ENCODE results near the gene SLC2A4RG. TPM values are rescaled to one million over a fixed set of nuclear protein-coding genes. Genes with fewer than 3 reads are reported as not detected.

Gene SLC2A4RG
- total RNA-seq, 3 donors from 2014 or later: 44.9 to 65.0 (median 50.6) TPM

- no peak overlapping the region for H3K4me3 ChIP-seq
- no peaks in the 10 kb centered on the region for H3K36me3 ChIP-seq (ENCODE audit: low read depth)
- DNase-seq (peak in 2 of 3 donors; percentile 57 to 67), ATAC-seq (peak; percentile 11)
- TF ChIP-seq, protein P1, sequence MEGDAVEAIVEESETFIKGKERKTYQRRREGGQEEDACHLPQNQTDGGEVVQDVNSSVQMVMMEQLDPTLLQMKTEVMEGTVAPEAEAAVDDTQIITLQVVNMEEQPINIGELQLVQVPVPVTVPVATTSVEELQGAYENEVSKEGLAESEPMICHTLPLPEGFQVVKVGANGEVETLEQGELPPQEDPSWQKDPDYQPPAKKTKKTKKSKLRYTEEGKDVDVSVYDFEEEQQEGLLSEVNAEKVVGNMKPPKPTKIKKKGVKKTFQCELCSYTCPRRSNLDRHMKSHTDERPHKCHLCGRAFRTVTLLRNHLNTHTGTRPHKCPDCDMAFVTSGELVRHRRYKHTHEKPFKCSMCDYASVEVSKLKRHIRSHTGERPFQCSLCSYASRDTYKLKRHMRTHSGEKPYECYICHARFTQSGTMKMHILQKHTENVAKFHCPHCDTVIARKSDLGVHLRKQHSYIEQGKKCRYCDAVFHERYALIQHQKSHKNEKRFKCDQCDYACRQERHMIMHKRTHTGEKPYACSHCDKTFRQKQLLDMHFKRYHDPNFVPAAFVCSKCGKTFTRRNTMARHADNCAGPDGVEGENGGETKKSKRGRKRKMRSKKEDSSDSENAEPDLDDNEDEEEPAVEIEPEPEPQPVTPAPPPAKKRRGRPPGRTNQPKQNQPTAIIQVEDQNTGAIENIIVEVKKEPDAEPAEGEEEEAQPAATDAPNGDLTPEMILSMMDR (IDR thresholded peaks at IDR 0.05): no peak
- no peaks in the 10 kb centered on the region for H3K9me3 ChIP-seq
- peaks cover 53% of the 10 kb centered on the region for H3K4me1 ChIP-seq (ENCODE audit: low read depth)
- intact Hi-C loops (cut with DNase I, micrococcal nuclease): no loop called here
These were observed 47.0 kb upstream of the SLC2A4RG start for GRCh38 chr20:63692436-63693082.

DNA sequence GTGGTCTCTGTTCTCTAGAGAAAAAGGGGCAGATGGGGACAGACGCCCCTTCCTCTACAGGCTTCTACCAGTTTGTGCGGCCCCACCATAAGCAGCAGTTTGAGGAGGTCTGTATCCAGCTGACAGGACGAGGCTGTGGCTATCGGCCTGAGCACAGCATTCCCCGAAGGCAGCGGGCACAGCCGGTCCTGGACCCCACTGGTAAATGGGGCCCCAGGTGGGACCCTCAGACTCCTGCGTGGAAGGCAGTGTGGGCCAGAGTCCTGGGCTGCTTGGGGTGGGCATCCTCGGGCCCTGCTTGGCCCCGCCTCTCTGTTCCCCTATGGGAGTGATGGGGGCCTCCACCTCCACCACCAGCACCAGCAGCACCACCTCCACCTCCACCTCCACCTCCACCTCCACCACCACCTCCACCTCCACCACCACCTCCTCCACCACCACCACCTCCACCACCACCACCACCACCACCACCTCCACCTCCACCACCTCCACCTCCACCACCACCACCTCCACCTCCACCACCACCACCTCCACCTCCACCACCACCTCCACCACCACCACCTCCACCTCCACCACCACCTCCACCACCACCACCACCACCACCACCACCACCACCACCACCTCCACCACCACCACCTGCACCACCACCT, 46.4 kb upstream of the SLC2A4RG start:
- intact Hi-C loops (cut with DNase I, micrococcal nuclease): no loop called here
- H3K9me3 ChIP-seq: no peaks in the 10 kb centered on the region
- TF ChIP-seq, protein P1 (IDR thresholded peaks at IDR 0.05): no peak
- H3K4me1 ChIP-seq (ENCODE audit: low read depth): peaks cover 57% of the 10 kb centered on the region
- no peak overlapping the region for H3K4me3 ChIP-seq
- ATAC-seq: no peak
- DNase-seq: peak in 1 of 3 donors; percentile 49
- no peaks in the 10 kb centered on the region for H3K36me3 ChIP-seq (ENCODE audit: low read depth)

DNA sequence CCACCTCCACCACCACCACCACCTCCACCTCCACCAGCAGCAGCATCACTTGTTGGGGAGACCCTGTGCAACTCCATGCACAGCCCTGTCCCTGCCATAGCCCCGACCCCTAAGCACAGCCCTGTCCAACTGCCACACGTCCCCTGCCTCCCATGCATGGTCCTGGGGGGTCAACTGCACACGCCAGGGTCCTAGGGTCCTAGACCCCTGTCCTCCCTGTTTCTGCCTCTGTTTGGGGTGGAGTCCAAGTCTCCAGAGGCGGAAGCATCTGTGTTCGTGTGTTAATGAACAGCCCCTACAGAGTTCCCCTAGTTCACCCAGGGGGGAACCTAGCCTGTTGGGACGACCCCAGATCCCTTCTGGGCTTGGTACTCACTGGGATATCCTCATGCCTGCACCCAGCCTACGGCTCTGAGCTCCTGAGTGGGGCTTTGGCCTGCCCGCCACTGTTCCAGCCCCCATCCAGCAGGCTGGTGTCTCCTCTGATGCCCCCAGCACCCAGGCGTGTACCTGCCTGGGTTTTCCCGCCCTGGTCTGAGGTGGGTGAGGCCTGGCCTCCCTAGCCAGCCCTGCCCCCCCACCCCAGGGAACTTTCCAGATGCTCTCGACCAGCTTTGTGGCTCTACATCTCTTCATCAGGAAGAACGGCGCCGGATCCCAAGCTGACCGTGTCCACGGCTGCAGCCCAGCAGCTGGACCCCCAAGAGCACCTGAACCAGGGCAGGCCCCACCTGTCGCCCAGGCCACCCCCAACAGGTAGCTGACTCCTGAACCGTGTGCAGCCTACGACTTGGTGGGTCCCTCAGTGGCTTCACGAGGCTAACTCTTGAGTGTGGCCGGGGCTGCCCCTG, 45.6 kb upstream of the SLC2A4RG start:
- Histone ChIP-seq H3K9me3 (no peaks in the 10 kb centered on the region), H3K4me1 (ENCODE audit: low read depth) (peaks cover 63% of the 10 kb centered on the region), H3K4me3 (no peak overlapping the region), H3K36me3 (ENCODE audit: low read depth) (no peaks in the 10 kb centered on the region)
- intact Hi-C loops (cut with DNase I, micrococcal nuclease): no loop called here
- TF ChIP-seq, protein P1 (IDR thresholded peaks at IDR 0.05): no peak
- DNase-seq (peak in 1 of 3 donors; percentile 40), ATAC-seq (no peak)

- ATAC-seq: no peak
- TF ChIP-seq, protein P1 (IDR thresholded peaks at IDR 0.05): no peak
- no peaks in the 10 kb centered on the region for H3K9me3 ChIP-seq
- H3K4me1 ChIP-seq (ENCODE audit: low read depth): peaks cover 61% of the 10 kb centered on the region
- H3K4me3 ChIP-seq: no peak overlapping the region
- H3K36me3 ChIP-seq (ENCODE audit: low read depth): no peaks in the 10 kb centered on the region
- DNase-seq: peak in 1 of 3 donors; percentile 51
- intact Hi-C loops (cut with DNase I, micrococcal nuclease): no loop called here
These were observed 44.8 kb upstream of the SLC2A4RG start for GRCh38 chr20:63694584-63695423.
